Pancreas (tissue), 10 donors: ENCODE data around the gene PRDM16. TPM values are rescaled to one million over a fixed set of nuclear protein-coding genes. Genes with fewer than 3 reads are reported as not detected.
A peak's percentile ranks its signal among the peaks of the same experiment; 100 is the strongest.

Source experiments
- ATAC-seq, 4 donors: fragments of 200-7000 bp; cut with Tn5 transposase; one replicate each; pipeline versions ENCODE4 v1.8.0 to v1.9.1; 2020; ENCODE audit warnings: mild to moderate bottlenecking in 4 of 4, moderate library complexity in 4 of 4
- DNase-seq, 6 donors: peaks; one replicate each; pipeline ENCODE4 v3.0.0-alpha.2; 2020
- FAIRE-seq: peaks from 2 replicates; lab custom pipeline; 2012; peaks lifted over from hg19 to GRCh38; lab: Jason Lieb, UNC
- H3K27ac ChIP-seq, 4 donors: fragments of 200-600 bp; sonication (generic); 1 replicate in 3 of 4; 2 replicates in 1 of 4; pipeline versions ENCODE4 v1.5.0 to v1.8.0; 2020
- H3K27me3 ChIP-seq, 4 donors: fragments of 200-600 bp; one replicate each; pipeline ENCODE4 v1.8.0; 2021
- H3K36me3 ChIP-seq, 3 donors: fragments of 200-600 bp; sonication (generic) in 1 of 3; one replicate each; pipeline versions ENCODE4 v1.5.0 to v1.8.0; 2020 to 2021
- H3K4me1 ChIP-seq, 3 donors: fragments of 200-600 bp; one replicate each; pipeline ENCODE4 v1.8.0; 2021
- H3K4me3 ChIP-seq, 4 donors: fragments of 200-600 bp; sonication (generic) in 2 of 4; one replicate each; pipeline versions ENCODE4 v1.5.0 to v1.8.0; 2020 to 2021
- H3K9me3 ChIP-seq, 4 donors: fragments of 200-600 bp; one replicate each; pipeline ENCODE4 v1.8.0; 2021
- CTCF ChIP-seq, 4 donors: fragments of 200-600 bp; sonication (generic) in 3 of 4; IDR thresholded peaks; one replicate each; pipeline versions ENCODE4 v1.5.0 to v1.8.0; 2021; ENCODE audit warnings: antibody characterized with exemption in 4 of 4
- WGBS, 2 donors: extraction: QIAGEN DNeasy Blood & Tissue Kit; methylation state at CpG; one replicate each; pipeline ENCODE4 v1.1.7; 2013; 5-methylcytosine and 5-hydroxymethylcytosine counted together
- intact Hi-C, 3 donors: fragments of 100-400 bp; cut with DNase I; formaldehyde crosslinking; loops; one replicate each; pipeline versions ENCODE4 v1.11.1 to v1.14.2; 2022
- polyA plus RNA-seq, 2 donors: library from polyadenylated mRNA; stranded (reverse); fragments of 200-250 nt; gene quantifications; one replicate each; pipeline ENCODE4 v1.2.3, GENCODE V29; 2013
- total RNA-seq, 6 donors: library from RNA; stranded (reverse); fragmentation: NEBNext Ultra II Directional in 4 of 6; extraction: Animal tissue kit (Norgen Biotek cat#: 25700) in 4 of 6; gene quantifications; one replicate each; pipeline versions ENCODE4 v1.2.1 to v1.2.4, GENCODE V29; 2021 to 2023
- donor health status: healthy with polysubstance abuse.
- donor health status: DM: no; HTN: no; CAD: no; lungs with moderate emphysema.
- donor health status: DM: no; HTN: no; CAD: no.
- donor health status: control.
- donor health status: control.
- donor health status: Bipolar disorder and iron deficiency.
- donor health status: DM: yes; HTN: yes; CAD: no.
- donor health status: DM: no; HTN: no; CAD: no.
- donor health status: DM: no; HTN: no; CAD: no.
- donor health status: DM: yes; HTN: yes; CAD: no.

PRDM16 gene
- total and polyA plus RNA-seq, 8 donors, result 6.6 to 19.2 (median 14.9) TPM

GRCh38 chr1:3317456-3317855 is 248.5 kb downstream of the PRDM16 start:
- TF ChIP-seq CTCF (IDR thresholded peaks at IDR 0.05), result no peak
- no peaks in the 10 kb centered on the region for H3K27me3 ChIP-seq
- peaks cover 12 to 22% (median 19%) of the 10 kb centered on the region in 3 donors for H3K4me1 ChIP-seq
- H3K4me3 ChIP-seq, result no peak overlapping the region
- no peak for FAIRE-seq
- 90 to 91% methylated on average over 17 of the region's 17 CpGs for WGBS, 2 donors
- peak in 1 of 6 donors; percentile 48 for DNase-seq
- no peaks in the 10 kb centered on the region for H3K9me3 ChIP-seq
- intact Hi-C loops, result no loop called here
- H3K27ac ChIP-seq, result no peak overlapping the region
- no peak for ATAC-seq
- H3K36me3 ChIP-seq, result no peaks in the 10 kb centered on the region

DNA sequence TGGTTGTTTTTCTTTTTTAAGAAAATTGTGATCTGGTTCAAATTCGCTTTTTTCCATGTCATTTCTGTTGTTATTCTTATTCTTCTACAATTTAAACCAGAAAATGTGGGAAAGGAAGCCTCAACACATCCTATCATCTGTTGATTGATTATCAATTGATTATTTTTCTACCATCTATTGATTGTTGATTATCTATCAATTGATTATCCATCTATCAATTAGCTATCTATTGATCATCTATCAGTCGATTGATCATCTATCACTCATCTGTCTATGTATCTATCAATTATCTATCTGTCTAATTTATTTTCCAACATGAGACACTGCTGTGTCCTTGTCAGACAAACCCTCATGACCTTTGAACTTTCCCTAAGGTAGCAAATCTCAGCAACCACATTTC is 249.3 kb downstream of the PRDM16 start:
- no peak for DNase-seq
- intact Hi-C loops, result no loop called here
- no peaks in the 10 kb centered on the region for H3K27me3 ChIP-seq
- FAIRE-seq, result no peak
- H3K4me1 ChIP-seq, result peaks cover 12 to 30% (median 19%) of the 10 kb centered on the region in 3 donors
- TF ChIP-seq CTCF (IDR thresholded peaks at IDR 0.05), result no peak
- H3K36me3 ChIP-seq, result no peaks in the 10 kb centered on the region
- H3K9me3 ChIP-seq, result no peaks in the 10 kb centered on the region
- H3K4me3 ChIP-seq, result no peak overlapping the region
- 63 to 66% methylated on average over 2 of the region's 2 CpGs for WGBS, 2 donors
- no peak for ATAC-seq
- no peak overlapping the region for H3K27ac ChIP-seq

GRCh38 chr1:3319874-3320245 is 250.9 kb downstream of the PRDM16 start:
- intact Hi-C loops, result no loop called here
- TF ChIP-seq CTCF (IDR thresholded peaks at IDR 0.05), result peak; percentile 57 to 71 (median 65)
- H3K4me3 ChIP-seq, result no peak overlapping the region
- H3K27ac ChIP-seq, result peak overlapping the region; percentile 39 to 85 (median 72)
- H3K9me3 ChIP-seq, result no peaks in the 10 kb centered on the region
- H3K36me3 ChIP-seq, result no peaks in the 10 kb centered on the region
- peak in 5 of 6 donors; percentile 62 to 79 (median 70) for DNase-seq
- H3K27me3 ChIP-seq, result no peaks in the 10 kb centered on the region
- no peak for FAIRE-seq
- H3K4me1 ChIP-seq, result peaks cover 16 to 36% (median 26%) of the 10 kb centered on the region in 3 donors
- 18 to 20% methylated on average over 4 of the region's 4 CpGs for WGBS, 2 donors
- peak; percentile 81 to 87 (median 84) for ATAC-seq

DNA sequence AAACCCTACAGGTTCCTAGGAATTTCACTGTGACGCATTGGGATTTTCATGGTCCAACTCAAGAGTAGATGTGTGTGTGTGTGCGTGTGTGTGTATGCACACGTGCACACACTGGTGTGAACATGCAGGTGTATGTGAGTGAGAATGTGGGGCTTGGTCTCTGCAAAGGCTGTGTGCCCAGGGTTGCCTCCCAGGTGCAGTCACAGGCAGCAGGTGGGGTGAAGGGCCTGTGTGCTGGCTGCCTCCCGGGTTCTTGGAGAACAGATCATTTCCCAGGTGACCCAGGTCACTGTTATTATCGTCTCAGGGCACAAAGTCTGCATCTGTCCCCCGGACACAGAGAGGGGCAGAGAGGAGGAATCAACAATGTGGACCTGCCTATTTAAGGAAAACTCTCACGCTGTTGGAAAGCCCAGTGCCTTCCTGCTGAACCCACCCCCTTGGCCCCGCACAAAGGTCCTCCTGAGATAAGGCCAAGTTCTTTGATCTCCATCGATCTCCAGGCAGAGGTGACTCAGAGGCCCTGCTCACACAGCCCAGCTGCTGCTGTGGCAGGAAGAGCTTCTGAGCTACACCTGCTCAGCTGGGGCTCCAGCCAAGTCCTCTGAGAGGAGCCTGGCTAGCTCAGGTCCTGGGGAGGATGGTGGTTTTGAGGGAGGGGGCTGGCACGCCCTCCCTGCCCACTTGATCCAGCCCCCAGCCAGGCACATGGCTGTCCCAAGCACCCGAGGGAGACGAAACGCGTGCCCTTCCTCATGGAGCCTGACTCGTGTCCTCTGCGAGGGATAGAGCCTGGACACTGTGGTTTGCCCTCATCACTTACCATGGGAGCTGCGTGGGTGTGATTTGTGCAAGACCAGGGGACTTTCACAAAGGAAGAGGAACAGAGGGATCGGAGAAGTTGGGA is 251.5 kb downstream of the PRDM16 start:
- H3K36me3 ChIP-seq, result no peaks in the 10 kb centered on the region
- H3K27me3 ChIP-seq, result no peaks in the 10 kb centered on the region
- no peaks in the 10 kb centered on the region for H3K9me3 ChIP-seq
- H3K27ac ChIP-seq, result peak overlapping the region; percentile 39 to 85 (median 72)
- FAIRE-seq (no peak), ATAC-seq (peak; percentile 78 to 86 (median 81)), DNase-seq (peak; percentile 73 to 88 (median 84))
- 24 to 33% methylated on average over 18 of the region's 18 CpGs for WGBS, 2 donors
- H3K4me3 ChIP-seq, result no peak overlapping the region
- peaks cover 16 to 36% (median 26%) of the 10 kb centered on the region in 3 donors for H3K4me1 ChIP-seq
- intact Hi-C loops, result no loop called here
- no peak for TF ChIP-seq CTCF (IDR thresholded peaks at IDR 0.05)
